Mucosa of descending colon (tissue), 3 donors: ENCODE data around the gene BTBD18. TPM values are rescaled to one million over a fixed set of nuclear protein-coding genes. Genes with fewer than 3 reads are reported as not detected.

Source experiments
- ATAC-seq: fragments of 200-7000 bp; cut with Tn5 transposase; one replicate; pipeline ENCODE4 v1.9.1; 2020; ENCODE audit warnings: mild to moderate bottlenecking, moderate library complexity
- DNase-seq, 3 donors: peaks; one replicate each; pipeline ENCODE4 v3.0.0-alpha.2; 2020
- H3K36me3 ChIP-seq: fragments of 200-600 bp; one replicate; pipeline ENCODE4 v1.8.0; 2021; ENCODE audit warnings: low read depth, mild to moderate bottlenecking
- H3K4me1 ChIP-seq: fragments of 200-600 bp; one replicate; pipeline ENCODE4 v1.8.0; 2021; ENCODE audit warnings: low read depth, mild to moderate bottlenecking
- H3K4me3 ChIP-seq: fragments of 200-600 bp; one replicate; pipeline ENCODE4 v1.8.0; 2021; ENCODE audit warnings: mild to moderate bottlenecking
- H3K9me3 ChIP-seq: fragments of 200-600 bp; one replicate; pipeline ENCODE4 v1.8.0; 2021; ENCODE audit warnings: mild to moderate bottlenecking
- intact Hi-C, 2 donors: fragments of 100-400 bp; cut with DNase I in 1 of 2; cut with micrococcal nuclease in 1 of 2; formaldehyde crosslinking; loops; one replicate each; pipeline versions ENCODE4 v1.11.0 to v1.11.1; 2022; cut with DNase I, micrococcal nuclease
- total RNA-seq, 3 donors: library from RNA; stranded (reverse); fragmentation: NEBNext Ultra II Directional in 2 of 3; extraction: Animal tissue kit (Norgen Biotek cat#: 25700) in 2 of 3; gene quantifications; one replicate each; pipeline versions ENCODE4 v1.2.1 to v1.2.4, GENCODE V29; 2021 to 2023
- TF ChIP-seq, protein P1 (sequence below): fragments of 200-600 bp; IDR thresholded peaks from one replicate; pipeline ENCODE4 v1.8.0; 2022; ENCODE audit warnings: antibody characterized with exemption, mild to moderate bottlenecking
- donor health status: DM: no; HTN: no; CAD: no; lungs with moderate emphysema.
- donor health status: DM: no; HTN: no; CAD: no.
- donor health status: DM: no; HTN: yes; CAD: no.

BTBD18 gene
- total RNA-seq, 3 donors from 2014 or later = not detected

DNA sequence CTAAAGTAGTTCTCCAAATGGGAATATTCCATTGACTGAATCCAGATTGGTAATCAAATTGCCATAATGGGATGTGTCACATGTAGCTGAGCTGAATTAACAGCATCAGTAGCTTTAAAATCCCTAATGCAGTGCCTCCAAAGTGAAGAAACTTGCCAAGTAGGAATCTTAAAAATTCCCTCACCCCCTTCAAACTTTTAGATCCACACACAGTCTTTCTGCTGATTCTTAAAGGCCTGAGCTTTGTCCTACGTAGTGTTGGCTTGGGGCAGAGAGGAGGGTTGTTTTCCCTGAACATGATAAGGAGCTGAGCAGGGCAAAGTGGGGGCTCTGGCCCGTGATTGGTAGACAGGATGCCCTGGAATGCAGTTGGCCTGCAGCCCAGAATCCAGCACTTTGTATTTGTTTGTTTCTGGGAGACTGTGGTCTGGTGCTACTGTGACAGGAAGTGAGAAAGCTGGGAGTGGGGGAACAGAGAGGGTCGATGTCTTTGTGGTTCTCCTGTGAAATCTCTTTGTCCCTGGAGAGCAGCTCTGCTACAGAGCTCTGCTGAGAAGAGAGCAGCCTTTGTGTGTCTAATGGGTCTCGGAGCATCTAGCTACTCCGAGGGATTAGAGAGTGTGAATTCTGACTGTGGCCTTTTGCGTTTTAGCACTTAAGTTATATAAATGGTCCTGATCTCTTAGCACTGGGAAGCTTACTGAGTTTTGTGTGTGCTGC is 26.9 kb upstream of the BTBD18 start:
- peak; percentile 88 to 94 (median 89) for DNase-seq
- peaks cover 93% of the 10 kb centered on the region for H3K4me1 ChIP-seq
- H3K4me3 ChIP-seq = peak overlapping the region; percentile 11
- ATAC-seq = peak; percentile 65
- intact Hi-C loops = no loop called here
- TF ChIP-seq, protein P1, sequence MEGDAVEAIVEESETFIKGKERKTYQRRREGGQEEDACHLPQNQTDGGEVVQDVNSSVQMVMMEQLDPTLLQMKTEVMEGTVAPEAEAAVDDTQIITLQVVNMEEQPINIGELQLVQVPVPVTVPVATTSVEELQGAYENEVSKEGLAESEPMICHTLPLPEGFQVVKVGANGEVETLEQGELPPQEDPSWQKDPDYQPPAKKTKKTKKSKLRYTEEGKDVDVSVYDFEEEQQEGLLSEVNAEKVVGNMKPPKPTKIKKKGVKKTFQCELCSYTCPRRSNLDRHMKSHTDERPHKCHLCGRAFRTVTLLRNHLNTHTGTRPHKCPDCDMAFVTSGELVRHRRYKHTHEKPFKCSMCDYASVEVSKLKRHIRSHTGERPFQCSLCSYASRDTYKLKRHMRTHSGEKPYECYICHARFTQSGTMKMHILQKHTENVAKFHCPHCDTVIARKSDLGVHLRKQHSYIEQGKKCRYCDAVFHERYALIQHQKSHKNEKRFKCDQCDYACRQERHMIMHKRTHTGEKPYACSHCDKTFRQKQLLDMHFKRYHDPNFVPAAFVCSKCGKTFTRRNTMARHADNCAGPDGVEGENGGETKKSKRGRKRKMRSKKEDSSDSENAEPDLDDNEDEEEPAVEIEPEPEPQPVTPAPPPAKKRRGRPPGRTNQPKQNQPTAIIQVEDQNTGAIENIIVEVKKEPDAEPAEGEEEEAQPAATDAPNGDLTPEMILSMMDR = no peak
- H3K9me3 ChIP-seq = no peaks in the 10 kb centered on the region
- H3K36me3 ChIP-seq = no peaks in the 10 kb centered on the region

DNA sequence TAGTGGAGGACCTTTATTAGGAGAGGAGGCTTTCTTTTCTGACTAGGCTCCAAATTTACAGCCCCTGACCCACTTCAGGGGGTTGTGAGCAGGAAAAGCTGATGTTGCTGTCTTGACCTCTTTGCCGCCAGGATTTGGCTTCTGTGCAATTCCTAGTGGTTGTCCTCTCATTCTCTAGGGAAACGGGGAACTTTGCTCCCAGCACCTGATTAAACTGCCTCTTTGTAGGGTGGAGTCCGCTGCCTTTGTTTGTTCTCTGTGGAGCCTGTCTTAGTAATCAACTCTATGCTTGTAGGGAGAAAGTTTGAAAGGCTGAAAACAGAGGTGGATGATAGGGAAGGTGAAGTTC is 26.3 kb upstream of the BTBD18 start:
- no peaks in the 10 kb centered on the region for H3K9me3 ChIP-seq
- DNase-seq = peak in 2 of 3 donors; percentile 50 to 87
- intact Hi-C loops = no loop called here
- no peaks in the 10 kb centered on the region for H3K36me3 ChIP-seq
- peak overlapping the region; percentile 11 for H3K4me3 ChIP-seq
- ATAC-seq = peak; percentile 77
- peaks cover 87% of the 10 kb centered on the region for H3K4me1 ChIP-seq
- TF ChIP-seq, protein P1 = no peak

DNA sequence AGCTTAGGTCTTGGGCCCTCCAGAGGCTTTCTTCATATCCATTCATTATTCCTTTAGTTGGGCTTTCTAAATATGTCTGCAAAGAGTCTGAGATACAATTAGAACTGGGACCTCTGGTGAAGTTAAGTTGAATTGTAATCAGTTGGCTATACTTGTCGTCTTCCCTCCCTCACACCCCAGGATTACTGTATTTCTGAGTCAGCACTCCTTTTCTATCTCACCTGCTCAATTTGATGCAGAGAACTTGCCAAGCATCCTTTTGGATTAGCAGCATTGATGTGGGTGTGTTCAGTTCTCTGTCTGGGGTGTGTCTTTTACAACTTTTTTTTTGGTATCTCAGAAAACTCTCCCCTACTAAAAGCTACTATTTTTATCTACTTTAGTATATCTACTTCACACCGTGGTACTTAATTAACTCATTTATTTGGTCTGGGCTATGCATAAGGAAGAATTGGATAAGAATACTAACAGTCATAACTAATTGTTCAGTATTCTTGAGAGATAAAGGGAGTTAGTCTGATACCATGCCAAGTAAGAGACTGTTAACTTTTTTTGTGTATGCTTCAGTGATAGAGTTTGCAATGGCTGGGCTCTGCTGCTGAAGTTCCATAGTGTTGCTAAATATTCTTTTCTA is 25.1 kb upstream of the BTBD18 start:
- Histone ChIP-seq H3K4me3 (no peak overlapping the region), H3K9me3 (no peaks in the 10 kb centered on the region), H3K4me1 (peaks cover 85% of the 10 kb centered on the region), H3K36me3 (no peaks in the 10 kb centered on the region)
- ATAC-seq (no peak), DNase-seq (no peak)
- TF ChIP-seq, protein P1 = no peak
- intact Hi-C loops = no loop called here

DNA sequence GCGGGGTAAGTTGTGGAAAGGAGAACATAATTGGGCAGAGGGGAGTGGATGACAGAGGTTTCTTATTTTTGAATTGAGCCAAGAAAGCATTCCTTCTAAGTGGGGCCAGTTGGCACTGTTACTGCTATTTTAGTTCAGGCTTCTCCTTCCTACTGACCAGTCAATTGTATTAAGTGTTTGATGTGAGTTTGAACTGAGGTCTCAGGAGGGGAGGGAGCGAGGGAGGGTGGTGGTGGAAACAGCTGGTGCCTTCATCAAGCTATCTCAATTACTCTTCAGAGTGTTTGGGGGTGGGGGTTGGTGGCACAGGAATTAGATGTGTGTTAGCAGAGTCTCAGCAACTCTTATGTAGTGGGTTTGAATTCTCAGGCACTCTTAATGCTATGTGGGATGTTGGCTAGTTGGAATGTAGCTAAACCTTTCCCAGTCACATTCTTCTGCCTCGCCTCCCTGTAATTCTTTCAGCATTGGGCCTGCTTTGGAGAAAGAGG is 24.5 kb upstream of the BTBD18 start:
- DNase-seq = no peak
- peaks cover 81% of the 10 kb centered on the region for H3K4me1 ChIP-seq
- H3K4me3 ChIP-seq = no peak overlapping the region
- intact Hi-C loops = no loop called here
- H3K36me3 ChIP-seq = no peaks in the 10 kb centered on the region
- ATAC-seq = no peak
- TF ChIP-seq, protein P1 = no peak
- no peaks in the 10 kb centered on the region for H3K9me3 ChIP-seq

DNA sequence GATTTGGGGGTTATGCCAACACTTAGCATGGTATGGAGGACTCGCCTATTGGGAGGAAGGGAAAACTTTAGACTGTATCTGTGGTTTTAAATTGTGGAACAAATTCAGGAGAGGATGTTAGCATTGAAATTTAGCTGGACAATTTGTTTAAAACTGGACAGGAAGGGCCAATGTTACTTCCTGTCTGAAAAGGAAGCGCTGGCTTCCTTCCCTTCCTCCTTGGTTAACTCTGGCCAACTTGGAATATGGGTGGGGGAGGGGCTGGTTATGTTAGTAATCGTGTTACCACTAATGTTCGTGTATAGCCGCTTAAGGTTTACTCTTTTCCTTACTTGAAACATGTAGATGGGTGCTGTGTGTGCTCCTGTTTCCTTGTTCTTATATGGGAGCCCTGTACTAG is 23.9 kb upstream of the BTBD18 start:
- no peaks in the 10 kb centered on the region for H3K9me3 ChIP-seq
- H3K4me3 ChIP-seq = no peak overlapping the region
- TF ChIP-seq, protein P1 = no peak
- peaks cover 75% of the 10 kb centered on the region for H3K4me1 ChIP-seq
- DNase-seq = peak in 1 of 3 donors; percentile 47
- no peaks in the 10 kb centered on the region for H3K36me3 ChIP-seq
- ATAC-seq = no peak
- intact Hi-C loops = no loop called here
